ENCODE measurements around the gene ITGA11. TPM values are rescaled to one million over a fixed set of nuclear protein-coding genes. Genes with fewer than 3 reads are reported as not detected.
A peak's percentile ranks its signal among the peaks of the same experiment; 100 is the strongest.

Gene ITGA11
- total and polyA plus RNA-seq, 2 experiments from 2014 or later, result 0.03 to 0.40 TPM

GRCh38 chr15:68299436-68299835, 132.5 kb downstream of the ITGA11 start:
- TF ChIP-seq, protein P1, sequence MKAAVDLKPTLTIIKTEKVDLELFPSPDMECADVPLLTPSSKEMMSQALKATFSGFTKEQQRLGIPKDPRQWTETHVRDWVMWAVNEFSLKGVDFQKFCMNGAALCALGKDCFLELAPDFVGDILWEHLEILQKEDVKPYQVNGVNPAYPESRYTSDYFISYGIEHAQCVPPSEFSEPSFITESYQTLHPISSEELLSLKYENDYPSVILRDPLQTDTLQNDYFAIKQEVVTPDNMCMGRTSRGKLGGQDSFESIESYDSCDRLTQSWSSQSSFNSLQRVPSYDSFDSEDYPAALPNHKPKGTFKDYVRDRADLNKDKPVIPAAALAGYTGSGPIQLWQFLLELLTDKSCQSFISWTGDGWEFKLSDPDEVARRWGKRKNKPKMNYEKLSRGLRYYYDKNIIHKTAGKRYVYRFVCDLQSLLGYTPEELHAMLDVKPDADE (IDR thresholded peaks at IDR 0.05), result no peak
- no peak for TF ChIP-seq ZNF114 (CRISPR knock-in tag; IDR thresholded peaks at IDR 0.05)
- no peak for TF ChIP-seq ZNF331 (CRISPR knock-in tag; IDR thresholded peaks at IDR 0.05; ENCODE audit: low read depth)
- no peak for TF ChIP-seq EZH2 (IDR thresholded peaks at IDR 0.05; ENCODE audit: low read depth, unreplicated experiment)
- TF ChIP-seq CTCF (conservative IDR thresholded peaks at IDR 0.05; ENCODE audit: low read depth in 2 of 2), result no peak
- TF ChIP-seq, protein P2, sequence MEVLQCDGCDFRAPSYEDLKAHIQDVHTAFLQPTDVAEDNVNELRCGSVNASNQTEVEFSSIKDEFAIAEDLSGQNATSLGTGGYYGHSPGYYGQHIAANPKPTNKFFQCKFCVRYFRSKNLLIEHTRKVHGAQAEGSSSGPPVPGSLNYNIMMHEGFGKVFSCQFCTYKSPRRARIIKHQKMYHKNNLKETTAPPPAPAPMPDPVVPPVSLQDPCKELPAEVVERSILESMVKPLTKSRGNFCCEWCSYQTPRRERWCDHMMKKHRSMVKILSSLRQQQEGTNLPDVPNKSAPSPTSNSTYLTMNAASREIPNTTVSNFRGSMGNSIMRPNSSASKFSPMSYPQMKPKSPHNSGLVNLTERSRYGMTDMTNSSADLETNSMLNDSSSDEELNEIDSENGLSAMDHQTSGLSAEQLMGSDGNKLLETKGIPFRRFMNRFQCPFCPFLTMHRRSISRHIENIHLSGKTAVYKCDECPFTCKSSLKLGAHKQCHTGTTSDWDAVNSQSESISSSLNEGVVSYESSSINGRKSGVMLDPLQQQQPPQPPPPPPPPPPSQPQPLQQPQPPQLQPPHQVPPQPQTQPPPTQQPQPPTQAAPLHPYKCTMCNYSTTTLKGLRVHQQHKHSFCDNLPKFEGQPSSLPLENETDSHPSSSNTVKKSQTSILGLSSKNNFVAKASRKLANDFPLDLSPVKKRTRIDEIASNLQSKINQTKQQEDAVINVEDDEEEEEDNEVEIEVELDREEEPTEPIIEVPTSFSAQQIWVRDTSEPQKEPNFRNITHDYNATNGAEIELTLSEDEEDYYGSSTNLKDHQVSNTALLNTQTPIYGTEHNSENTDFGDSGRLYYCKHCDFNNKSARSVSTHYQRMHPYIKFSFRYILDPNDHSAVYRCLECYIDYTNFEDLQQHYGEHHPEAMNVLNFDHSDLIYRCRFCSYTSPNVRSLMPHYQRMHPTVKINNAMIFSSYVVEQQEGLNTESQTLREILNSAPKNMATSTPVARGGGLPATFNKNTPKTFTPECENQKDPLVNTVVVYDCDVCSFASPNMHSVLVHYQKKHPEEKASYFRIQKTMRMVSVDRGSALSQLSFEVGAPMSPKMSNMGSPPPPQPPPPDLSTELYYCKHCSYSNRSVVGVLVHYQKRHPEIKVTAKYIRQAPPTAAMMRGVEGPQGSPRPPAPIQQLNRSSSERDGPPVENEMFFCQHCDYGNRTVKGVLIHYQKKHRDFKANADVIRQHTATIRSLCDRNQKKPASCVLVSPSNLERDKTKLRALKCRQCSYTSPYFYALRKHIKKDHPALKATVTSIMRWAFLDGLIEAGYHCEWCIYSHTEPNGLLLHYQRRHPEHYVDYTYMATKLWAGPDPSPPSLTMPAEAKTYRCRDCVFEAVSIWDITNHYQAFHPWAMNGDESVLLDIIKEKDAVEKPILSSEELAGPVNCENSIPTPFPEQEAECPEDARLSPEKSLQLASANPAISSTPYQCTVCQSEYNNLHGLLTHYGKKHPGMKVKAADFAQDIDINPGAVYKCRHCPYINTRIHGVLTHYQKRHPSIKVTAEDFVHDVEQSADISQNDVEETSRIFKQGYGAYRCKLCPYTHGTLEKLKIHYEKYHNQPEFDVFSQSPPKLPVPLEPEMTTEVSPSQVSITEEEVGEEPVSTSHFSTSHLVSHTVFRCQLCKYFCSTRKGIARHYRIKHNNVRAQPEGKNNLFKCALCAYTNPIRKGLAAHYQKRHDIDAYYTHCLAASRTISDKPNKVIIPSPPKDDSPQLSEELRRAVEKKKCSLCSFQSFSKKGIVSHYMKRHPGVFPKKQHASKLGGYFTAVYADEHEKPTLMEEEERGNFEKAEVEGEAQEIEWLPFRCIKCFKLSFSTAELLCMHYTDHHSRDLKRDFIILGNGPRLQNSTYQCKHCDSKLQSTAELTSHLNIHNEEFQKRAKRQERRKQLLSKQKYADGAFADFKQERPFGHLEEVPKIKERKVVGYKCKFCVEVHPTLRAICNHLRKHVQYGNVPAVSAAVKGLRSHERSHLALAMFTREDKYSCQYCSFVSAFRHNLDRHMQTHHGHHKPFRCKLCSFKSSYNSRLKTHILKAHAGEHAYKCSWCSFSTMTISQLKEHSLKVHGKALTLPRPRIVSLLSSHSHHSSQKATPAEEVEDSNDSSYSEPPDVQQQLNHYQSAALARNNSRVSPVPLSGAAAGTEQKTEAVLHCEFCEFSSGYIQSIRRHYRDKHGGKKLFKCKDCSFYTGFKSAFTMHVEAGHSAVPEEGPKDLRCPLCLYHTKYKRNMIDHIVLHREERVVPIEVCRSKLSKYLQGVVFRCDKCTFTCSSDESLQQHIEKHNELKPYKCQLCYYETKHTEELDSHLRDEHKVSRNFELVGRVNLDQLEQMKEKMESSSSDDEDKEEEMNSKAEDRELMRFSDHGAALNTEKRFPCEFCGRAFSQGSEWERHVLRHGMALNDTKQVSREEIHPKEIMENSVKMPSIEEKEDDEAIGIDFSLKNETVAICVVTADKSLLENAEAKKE (CRISPR knock-in tag; IDR thresholded peaks at IDR 0.05), result no peak
- no peak for TF ChIP-seq POLR2AphosphoS5 (IDR thresholded peaks at IDR 0.05; ENCODE audit: low read depth)
- TF ChIP-seq JUNB (IDR thresholded peaks at IDR 0.05; ENCODE audit: unreplicated experiment), result no peak
- no peak for TF ChIP-seq CREB1 (CRISPR knock-in tag; IDR thresholded peaks at IDR 0.05; ENCODE audit: low read depth)
- no peak for TF ChIP-seq EZH2phosphoT487 (IDR thresholded peaks at IDR 0.05; ENCODE audit: unreplicated experiment)
- H3K79me2 ChIP-seq (replicated peaks; ENCODE audit: insufficient read depth), result peaks cover 13% of the 10 kb centered on the region
- no peaks in the 10 kb centered on the region; the same call in 2 of the 3 replicates for H3K36me3 Mint-ChIP-seq (ENCODE audit: low read depth)
- peaks cover 3% of the 10 kb centered on the region; the same call in 1 of the 2 replicates for H3F3A ChIP-seq (replicated peaks; ENCODE audit: low read depth)
- no peaks in the 10 kb centered on the region for H3K36me3 ChIP-seq (ENCODE audit: insufficient read depth)
- no peak overlapping the region for H3K4me3 ChIP-seq
- ATAC-seq (no peak), DNase-seq (ENCODE audit: low spot score) (no peak)
- H3K27ac ChIP-seq (ENCODE audit: low read depth), result peak overlapping the region; percentile 34; the same call in 1 of the 2 replicates
- peaks cover 8% of the 10 kb centered on the region for H3K4me1 ChIP-seq (ENCODE audit: insufficient read depth)
- H3K27ac Mint-ChIP-seq, result no peak overlapping the region
- H3K9me2 ChIP-seq (ENCODE audit: insufficient read depth), result no peaks in the 10 kb centered on the region
- no peak overlapping the region for H2AFZ ChIP-seq
- peaks cover 8% of the 10 kb centered on the region for H3K4me1 Mint-ChIP-seq
- H3K27me3 Mint-ChIP-seq (ENCODE audit: insufficient read depth, low read depth, poor library complexity), result no peaks in the 10 kb centered on the region
- H3K9me3 Mint-ChIP-seq, result no peaks in the 10 kb centered on the region
- H3K27me3 ChIP-seq (ENCODE audit: insufficient read depth), result no peaks in the 10 kb centered on the region
- H3K4me2 ChIP-seq, result no peak overlapping the region
- H4K20me1 ChIP-seq (replicated peaks; ENCODE audit: insufficient read depth), result no peaks in the 10 kb centered on the region
- H3K4me3 Mint-ChIP-seq, result no peak overlapping the region

Measured in GM23338 (cell line).